UCSD-AML1 (cell line): ENCODE measurements around the gene HOMER3.
"Not testable (repeated sequence)": the region's sequence is repeated elsewhere in the genome, so short reads cannot be mapped to it uniquely, and the experiment has no call there.

Experiments
- DNase-seq: peaks from one replicate; lab custom pipeline; 2025; ENCODE audit not compliant: unreplicated experiment; lab: John Stamatoyannopoulos, UW

HOMER3 gene

GRCh38 chr19:18954094-18954493 lies 13.1 kb upstream of the HOMER3 start:
- no peak for DNase-seq

GRCh38 chr19:18952364-18953003 lies 11.5 kb upstream of the HOMER3 start:
- DNase-seq, result not testable (repeated sequence)

DNA sequence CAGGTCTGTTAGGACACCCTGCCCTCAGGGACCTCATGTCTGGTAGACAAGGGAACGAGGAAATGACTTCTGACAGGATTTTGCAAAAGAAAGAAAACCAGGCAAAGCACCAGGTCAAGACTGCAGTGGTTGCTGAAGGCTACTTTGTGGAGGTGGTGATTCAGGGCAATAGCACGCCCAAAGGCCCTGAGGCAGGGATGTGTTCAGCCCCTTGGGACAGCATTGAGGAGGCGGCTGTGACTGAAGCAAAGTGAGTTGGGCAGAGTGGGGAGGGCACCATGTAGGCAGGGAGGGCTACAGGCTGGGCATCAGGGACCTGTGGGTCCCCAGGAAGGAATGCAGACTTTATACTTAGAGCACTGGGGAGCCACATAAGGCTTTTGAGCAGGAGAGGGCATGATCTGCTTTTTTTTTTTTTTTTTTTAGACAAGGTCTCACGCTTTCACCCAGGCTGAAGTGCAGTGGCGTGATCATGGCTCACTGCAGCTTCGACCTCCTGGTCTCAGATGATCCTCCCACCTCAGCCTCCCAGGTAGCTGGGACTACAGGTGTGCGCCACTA lies 10.8 kb upstream of the HOMER3 start:
- no peak for DNase-seq

GRCh38 chr19:18949858-18950257 lies 8.8 kb upstream of the HOMER3 start:
- no peak for DNase-seq

DNA sequence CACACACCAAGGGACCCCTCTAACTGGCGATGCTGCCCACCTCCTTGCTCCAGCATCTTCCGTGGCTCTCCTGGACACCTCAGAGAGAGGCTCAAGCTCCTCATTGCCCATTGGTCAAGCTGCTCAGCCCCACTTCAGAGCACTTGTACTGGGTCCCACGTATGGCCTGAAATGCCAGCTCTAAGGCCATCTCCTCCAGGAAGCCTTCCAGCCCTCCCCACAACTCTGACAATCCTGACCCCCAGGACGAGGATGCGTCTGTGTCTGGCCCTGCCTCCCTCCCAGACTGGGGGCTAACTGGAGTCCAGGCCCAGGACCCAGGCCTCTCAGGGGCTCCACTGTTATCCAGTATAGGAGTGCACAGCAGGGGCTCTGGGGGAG lies 7.9 kb upstream of the HOMER3 start:
- no peak for DNase-seq

GRCh38 chr19:18948075-18948975 lies 7.3 kb upstream of the HOMER3 start:
- no peak for DNase-seq

DNA sequence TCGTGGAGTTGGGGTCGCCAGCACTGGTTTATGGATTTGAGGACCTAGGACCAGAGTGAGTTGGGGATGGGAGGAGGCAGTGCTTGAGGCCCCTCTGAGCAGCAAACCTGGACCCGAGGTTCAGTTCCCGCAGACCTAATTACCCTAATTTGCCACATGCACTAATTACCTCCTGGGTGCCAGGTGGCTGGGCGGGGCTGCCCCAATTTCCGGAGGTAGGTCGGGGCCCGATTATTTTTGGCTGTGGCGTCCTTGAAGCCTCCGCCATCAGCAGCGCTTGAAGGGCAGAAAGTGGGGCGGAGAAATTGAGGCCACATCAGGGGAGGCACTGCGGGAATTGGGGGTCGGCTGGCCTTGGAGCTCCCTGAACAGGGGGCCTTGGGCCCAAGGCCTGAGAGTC lies 5.9 kb upstream of the HOMER3 start:
- DNase-seq, result no peak

DNA sequence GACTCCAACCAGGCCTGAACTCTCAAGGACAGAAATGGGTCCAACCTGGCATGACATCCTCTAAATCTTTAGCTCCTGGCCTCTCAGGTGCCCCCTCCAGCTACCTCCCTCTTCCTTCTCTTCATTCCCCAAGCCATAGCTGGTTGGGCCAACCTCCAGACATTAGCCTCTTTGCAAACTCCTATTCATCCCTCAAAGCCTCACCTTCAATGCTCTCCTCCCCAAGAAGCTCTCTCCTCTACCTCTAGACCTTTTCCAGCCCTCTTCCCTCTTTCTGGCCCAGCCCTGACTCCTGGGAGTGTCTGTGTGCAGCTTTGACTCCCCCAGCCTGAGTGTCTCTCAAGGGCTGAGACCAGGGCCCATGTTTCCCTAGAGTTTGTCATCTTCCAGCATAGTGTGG lies 5.3 kb upstream of the HOMER3 start:
- no peak for DNase-seq

GRCh38 chr19:18945297-18945696 lies 4.3 kb upstream of the HOMER3 start:
- DNase-seq, result no peak

- no peak for DNase-seq
These were observed 2.4 kb upstream of the HOMER3 start for GRCh38 chr19:18943465-18943864.

GRCh38 chr19:18942692-18943091 lies 1.7 kb upstream of the HOMER3 start:
- no peak for DNase-seq

DNA sequence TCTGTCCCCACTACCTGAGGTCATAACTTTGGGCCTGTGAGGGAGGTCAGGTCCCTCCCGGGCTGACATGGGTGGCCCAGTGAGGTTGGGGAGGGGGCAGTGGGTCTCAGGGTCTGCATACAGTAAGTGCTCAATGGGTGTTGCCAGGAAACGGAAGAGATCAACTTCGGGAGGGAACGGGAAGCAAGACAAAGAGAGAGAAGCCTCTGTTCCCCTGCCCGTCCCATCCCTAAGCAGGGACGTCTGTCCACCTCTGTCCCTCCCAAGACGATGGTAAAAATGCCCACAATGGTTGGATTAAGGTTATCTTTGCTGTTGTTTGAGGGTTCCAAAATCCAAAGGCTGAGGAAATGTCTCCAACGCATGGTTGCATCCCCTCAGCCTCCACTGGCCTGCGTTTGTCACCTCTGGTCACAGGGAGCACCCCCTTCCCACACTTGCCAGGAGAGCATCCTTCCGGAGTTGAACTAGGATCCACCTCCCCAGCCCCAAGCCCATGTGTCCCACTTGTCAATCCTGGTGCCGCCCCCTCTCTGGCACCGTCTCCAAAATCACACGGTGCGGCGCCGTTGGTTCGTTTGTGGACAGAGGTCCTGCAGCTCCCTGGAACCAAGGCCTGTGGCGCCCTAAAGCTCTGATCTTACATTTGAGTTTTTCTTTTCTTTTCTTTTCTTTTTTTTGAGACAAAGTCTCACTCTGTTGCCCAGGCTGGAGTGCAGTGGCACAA lies 774 bp upstream of the HOMER3 start:
- DNase-seq, result no peak

DNA sequence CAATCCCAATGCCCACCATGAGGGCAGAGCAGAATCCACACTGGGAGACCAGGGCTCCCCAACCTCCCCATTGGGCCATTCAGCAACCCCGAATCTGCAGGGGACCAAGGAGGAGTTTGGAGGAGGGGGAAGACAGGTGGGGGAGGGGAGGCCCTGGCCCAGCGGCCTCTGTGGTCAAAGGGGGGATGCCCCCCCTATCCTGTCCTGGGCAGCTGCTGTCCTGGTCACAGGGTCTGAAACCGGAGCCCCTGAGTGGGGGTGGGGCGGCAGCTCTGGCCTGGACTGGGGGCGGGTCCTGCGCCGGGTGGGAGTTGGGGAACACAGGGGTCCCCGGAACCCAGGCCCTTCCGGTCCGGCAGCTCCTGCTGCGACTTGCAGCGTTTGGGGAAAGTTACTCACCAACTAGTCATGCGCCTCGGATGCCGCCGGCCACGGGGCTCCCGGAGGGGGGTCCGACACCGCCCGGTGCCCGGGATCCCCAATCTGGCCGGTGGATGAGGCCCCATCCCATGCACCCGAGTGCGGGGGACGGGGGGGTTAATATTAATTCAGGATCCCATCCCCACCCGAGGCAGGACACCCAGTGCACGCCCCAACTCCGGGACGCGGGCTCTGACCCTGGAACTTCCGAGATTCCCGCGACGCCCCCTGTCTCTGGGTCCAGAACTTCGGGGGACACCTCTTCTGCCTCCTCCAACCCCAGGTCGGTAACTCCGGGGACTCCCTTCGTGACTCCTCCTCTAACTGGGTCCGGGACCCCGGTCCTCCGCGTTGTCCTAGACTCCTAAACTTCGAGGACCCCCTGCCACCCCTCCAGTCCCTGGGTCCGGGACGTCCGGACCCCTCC lies 872 bp downstream of the HOMER3 start:
- no peak for DNase-seq

DNA sequence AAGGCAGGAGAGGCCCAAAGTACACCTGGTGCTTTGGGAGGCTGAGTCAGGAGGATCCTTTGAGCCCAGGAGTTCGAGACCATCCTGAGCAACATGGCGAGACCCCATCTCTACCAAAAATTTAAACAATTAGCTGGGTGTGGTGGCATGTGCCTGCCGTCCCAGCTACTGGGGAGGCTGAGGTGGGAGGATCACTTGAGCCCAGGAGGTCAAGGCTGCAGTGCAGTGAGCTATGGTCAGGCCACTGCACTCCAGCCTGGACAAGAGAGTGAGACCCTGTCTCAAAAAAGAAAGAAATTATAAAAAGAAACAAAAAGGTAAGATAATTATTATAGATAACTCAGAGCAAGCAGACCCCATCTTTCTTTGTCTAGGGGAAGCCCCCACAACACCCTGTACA lies 1.9 kb downstream of the HOMER3 start:
- DNase-seq, result no peak

DNA sequence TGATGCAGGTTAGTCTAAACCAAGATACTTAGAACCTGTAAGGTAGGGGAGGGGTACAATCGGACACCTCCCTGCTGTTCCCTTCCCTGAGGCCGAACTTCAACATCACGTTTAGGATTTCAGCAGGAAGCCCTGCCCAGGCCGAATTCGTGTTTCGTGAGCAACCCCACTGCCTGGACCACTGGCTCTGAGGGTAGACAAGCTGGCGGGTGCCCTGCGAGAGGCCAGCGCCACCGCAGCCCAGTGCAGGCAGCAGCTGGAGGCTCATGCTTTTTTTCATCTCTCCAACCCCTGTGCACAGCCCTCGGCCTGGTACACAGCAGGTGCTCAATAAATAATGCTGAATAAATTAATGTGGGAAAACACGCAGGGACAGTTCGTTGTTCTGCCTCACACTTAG lies 7.7 kb downstream of the HOMER3 start:
- DNase-seq, result no peak

DNA sequence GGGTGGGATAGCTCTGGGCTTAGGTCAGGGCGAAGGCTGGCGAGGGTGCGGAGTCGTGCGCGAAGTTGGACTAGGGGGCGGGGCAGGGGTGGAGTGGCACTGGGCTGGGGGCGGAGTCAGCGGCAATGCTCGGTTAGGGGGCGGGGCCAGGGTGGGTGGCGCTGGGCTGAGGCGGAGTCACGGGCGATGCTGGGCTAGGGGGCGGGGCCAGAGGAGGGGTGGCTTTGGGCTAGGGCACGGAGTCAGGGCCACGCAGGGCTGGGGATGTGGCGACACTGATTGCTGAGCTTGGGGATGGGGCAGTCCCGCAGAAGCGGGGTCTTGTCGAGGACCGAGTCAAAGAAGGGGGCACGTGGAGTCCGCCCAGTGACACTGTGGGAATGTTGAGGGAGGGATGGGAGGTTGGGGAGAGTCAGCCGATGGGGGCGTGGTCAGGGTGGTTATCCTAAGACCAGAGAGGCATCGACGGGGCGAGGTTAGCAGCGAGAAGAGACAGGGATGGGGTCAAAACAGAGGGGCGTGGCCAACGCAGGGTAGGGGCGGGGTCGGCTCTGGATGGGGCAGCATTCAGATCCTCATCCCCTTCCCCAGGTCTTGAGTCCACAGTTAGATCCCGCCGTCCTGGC lies 8.7 kb downstream of the HOMER3 start:
- DNase-seq, result peak; percentile 27

- no peak for DNase-seq
These were observed 9.5 kb downstream of the HOMER3 start for GRCh38 chr19:18931316-18932162.

DNA sequence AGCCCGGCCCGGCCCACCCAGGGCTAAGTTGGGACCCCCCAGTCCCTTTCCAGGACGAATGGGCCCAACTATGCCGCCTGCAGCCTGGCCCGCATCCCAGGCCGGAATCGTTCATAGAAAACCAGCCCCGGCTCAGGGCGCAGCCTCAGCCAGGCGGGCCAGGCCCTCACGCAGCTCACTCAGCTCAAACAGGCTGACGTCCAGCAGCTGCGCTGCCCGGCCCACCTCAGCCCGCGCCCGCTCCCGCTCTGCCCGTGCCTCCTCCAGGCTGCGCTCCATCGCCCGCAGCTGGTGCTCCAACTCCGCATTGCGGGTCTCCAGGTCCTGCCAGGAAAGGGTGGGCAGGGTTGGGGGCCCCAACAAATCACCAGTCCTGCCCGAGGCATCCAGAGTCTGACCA lies 11.7 kb downstream of the HOMER3 start:
- no peak for DNase-seq
